AG04449 (cell line): ENCODE data around the gene MAST4.

Source experiments
- CTCF ChIA-PET: fragments of 350-600 bp; formaldehyde crosslinking; extraction: SDS; loops from one replicate; lab custom pipeline; 2021; ENCODE audit warnings: antibody characterized with exemption; lab: Yijun Ruan, JAX
- POLR2A ChIA-PET: fragments of 400-600, 350-600 bp; formaldehyde crosslinking; extraction: SDS; loops from one replicate; lab custom pipeline; 2020; ENCODE audit warnings: antibody characterized with exemption, inconsistent platforms; lab: Yijun Ruan, JAX
- DNase-seq: peaks from one replicate; pipeline ENCODE4 v3.0.0-alpha.2; 2010; ENCODE audit warnings: low read depth, low spot score
- H3K4me3 ChIP-seq: 2 replicates; pipeline ENCODE4 v1.5.1; 2011; ENCODE audit warnings: low read depth, mild to moderate bottlenecking, control low read depth, low read length
- TF ChIP-seq, protein P1 (sequence below): IDR thresholded peaks from one replicate; pipeline ENCODE4 v1.5.1; 2011; ENCODE audit warnings: mild to moderate bottlenecking, moderate library complexity, low read length, control low read depth, inconsistent platforms; ENCODE audit not compliant: insufficient read depth; ENCODE audit errors: missing control alignments

The MAST4 gene

DNA sequence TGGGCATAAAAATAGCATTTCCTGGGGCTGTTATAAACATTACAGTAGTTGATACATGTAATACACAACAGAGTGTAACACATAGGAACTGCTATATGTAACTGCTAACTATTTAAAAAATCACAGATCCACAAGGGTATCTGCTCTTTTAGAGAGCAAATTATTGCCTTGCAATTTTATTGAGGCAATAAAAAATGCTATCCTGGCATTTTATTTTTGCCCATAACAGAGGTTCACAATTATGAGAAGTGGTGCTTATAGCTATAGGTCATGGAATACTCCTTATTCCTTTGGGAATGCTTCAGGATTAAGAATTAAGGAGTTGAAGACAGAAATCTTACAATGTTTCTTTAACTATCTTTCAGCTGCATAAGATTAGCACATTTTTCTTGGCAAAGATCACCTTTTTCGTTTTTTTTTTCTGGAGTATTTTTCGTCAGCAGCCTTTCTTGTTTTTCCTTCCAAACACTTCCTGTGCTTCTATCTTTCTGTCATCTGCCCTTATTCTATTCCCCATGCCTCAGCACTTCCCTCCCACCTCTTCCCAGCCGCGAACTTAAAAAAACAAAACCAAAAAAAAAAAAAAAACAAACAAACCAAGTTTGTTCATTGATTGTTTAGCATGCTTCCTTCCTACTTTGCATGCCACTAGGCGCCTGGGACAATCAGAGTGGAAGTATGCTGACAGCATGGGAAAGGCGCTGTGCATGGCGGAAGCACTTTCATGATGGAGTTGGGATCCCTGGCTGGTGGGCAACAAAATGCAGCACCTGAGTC lies 264.2 kb downstream of the MAST4 start:
- CTCF ChIA-PET: interaction anchor here (1.1 to 1.6 kb wide), 4 partner anchors 9 to 349 kb away, joined by 3 to 5 read pairs (median 4); no protein-coding TSS in a partner anchor
- TF ChIP-seq, protein P1, sequence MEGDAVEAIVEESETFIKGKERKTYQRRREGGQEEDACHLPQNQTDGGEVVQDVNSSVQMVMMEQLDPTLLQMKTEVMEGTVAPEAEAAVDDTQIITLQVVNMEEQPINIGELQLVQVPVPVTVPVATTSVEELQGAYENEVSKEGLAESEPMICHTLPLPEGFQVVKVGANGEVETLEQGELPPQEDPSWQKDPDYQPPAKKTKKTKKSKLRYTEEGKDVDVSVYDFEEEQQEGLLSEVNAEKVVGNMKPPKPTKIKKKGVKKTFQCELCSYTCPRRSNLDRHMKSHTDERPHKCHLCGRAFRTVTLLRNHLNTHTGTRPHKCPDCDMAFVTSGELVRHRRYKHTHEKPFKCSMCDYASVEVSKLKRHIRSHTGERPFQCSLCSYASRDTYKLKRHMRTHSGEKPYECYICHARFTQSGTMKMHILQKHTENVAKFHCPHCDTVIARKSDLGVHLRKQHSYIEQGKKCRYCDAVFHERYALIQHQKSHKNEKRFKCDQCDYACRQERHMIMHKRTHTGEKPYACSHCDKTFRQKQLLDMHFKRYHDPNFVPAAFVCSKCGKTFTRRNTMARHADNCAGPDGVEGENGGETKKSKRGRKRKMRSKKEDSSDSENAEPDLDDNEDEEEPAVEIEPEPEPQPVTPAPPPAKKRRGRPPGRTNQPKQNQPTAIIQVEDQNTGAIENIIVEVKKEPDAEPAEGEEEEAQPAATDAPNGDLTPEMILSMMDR: no peak
- H3K4me3 ChIP-seq: no peak overlapping the region
- DNase-seq: no peak
- POLR2A ChIA-PET: no interaction called here

DNA sequence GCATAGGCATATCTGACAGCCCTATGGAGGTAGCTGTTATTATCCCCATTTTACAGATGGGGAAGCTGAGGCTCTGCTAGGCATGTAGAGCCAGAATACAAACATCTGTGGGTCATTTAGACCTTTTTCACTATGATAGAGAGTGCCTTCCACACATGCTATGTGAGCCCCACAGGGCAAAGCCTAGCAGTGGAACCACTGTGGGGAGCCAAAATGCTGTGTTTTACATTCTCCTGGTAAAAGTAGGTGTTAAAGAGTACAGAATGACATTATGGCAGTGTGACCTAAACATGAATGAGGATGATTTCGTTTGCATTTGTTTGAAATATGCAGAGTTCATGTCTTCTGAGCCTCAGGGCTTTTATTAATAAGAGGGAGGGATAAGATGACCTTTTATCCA lies 265.2 kb downstream of the MAST4 start:
- ChIA-PET POLR2A (no interaction called here), CTCF (interaction anchor here (1.2 to 1.6 kb wide), 4 partner anchors 23 to 348 kb away, joined by 3 to 5 read pairs (median 4); no protein-coding TSS in a partner anchor)
- no peak for DNase-seq
- H3K4me3 ChIP-seq: no peak overlapping the region
- TF ChIP-seq, protein P1: no peak

DNA sequence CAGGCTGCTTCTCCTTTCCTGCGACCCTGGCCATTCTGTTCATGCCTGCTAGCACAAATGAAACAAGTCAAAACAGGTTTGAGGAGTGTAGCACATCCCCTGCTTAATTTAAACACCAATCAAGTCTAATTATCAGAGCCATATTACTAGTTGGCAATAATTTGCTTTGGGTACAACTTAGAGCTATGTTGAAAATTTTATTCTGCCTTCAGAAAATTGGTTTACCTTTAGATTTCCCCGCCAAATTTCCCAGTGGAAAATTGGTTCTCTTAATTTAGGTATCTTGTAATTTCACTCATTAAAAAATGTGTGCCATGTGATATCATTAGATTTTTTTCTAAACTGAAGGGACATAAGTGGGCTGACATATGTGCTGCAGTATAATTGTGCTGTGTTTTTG lies 265.8 kb downstream of the MAST4 start:
- TF ChIP-seq, protein P1: no peak
- ChIA-PET POLR2A (no interaction called here), CTCF (interaction anchor here (1.2 to 4.2 kb wide), 5 partner anchors 13 to 48 kb away, joined by 3 to 24 read pairs (median 5); no protein-coding TSS in a partner anchor)
- DNase-seq: no peak
- H3K4me3 ChIP-seq: no peak overlapping the region

DNA sequence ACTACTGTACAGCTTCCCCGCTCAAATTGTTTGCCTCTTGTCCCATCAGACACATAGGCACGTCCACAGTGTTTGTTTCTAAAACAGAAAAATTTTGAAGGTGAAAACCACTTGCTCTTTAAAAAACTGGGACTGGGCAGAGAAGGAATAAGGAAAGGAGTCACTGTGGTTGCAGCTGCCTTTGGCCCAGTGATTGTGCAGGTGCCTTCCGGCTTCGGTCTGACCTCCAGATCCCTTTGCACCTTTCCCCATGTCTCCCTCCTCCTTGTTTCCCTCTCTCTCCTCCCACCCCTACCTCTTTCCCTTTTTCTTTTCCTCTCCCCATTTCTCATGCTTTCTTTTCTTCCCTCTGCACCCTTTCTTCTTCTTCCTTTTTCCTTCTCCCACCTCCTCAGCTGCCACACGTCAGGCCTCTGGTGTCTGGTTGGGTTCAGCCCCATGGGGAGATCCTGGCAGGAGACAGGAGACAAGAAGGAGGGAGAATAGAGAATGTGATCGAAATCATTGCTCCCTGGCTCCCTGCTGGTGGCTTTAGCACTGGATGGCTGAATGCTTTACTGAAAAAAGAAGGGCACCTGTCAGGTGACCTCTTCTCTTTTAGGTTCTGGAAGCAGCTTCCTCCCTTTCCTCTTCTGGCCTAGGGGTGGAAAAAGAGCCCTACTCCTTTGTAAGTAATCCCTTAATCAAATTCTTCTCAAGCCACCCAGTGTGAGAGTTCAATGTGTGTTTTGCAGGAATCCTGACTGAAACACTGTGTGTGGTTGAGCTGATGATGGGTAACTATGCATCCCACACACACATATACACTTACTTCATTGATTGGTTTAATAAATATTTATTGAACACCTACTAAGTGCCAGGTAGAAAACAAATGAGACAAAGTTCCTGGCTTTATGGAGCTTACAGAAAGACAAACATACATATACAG lies 267.3 kb downstream of the MAST4 start:
- CTCF ChIA-PET: interaction anchor here (0.7 to 4.2 kb wide), 9 partner anchors 11 to 555 kb away, joined by 3 to 24 read pairs (median 5); no protein-coding TSS in a partner anchor
- TF ChIP-seq, protein P1: no peak
- POLR2A ChIA-PET: no interaction called here
- no peak for DNase-seq
- no peak overlapping the region for H3K4me3 ChIP-seq

DNA sequence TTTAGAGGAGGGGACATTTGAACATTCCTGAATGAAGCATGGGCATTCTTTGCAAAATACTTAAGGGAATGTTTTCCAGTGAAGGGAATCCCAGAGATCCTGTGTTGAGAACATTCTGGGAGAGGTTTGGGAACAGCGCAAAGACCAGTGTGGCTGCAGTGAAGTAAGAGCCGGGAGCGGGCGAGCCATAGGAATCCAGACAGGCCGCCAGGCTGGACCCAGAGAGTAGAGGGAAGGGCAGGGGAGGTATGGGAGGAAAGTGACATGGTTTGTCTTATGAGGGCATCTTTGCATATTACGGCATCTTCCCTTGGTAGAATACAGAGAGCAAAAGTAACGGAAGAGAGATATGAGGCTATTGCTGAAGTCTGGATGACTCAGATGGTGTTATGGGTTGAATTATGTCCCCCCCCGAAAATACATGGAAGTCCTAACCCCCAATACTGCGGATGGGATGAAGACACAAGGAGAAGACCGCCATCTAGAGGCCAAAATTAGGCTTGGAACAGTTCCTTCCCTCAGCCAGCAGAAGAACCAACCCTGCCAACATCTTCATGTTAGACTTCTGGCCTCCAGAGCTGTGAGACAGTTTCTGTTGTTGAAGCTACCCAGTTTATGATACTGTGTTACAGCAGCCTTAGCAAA lies 268.2 kb downstream of the MAST4 start:
- no peak overlapping the region for H3K4me3 ChIP-seq
- no peak for DNase-seq
- TF ChIP-seq, protein P1: peak; percentile 60
- CTCF ChIA-PET: interaction anchor here (0.7 to 4.2 kb wide), 12 partner anchors 11 to 556 kb away, joined by 3 to 24 read pairs (median 5); no protein-coding TSS in a partner anchor
- POLR2A ChIA-PET: no interaction called here
